ENCODE results near the gene VASN. TPM values are rescaled to one million over a fixed set of nuclear protein-coding genes. Genes with fewer than 3 reads are reported as not detected.

Gene VASN
- total RNA-seq, 4 donors from 2014 or later: 7.1 to 31.3 (median 21.7) TPM

- Histone ChIP-seq H3K36me3 (peaks cover 0 to 8% (median 5%) of the 10 kb centered on the region in 4 donors), H3K27ac (replicated peaks in 1 of 4) (no peak overlapping the region), H3K4me3 (no peak overlapping the region), H3K27me3 (no peaks in the 10 kb centered on the region), H3K9me3 (no peaks in the 10 kb centered on the region), H3K4me1 (peaks cover 25 to 68% (median 46%) of the 10 kb centered on the region in 4 donors)
- no peak for DNase-seq (ENCODE audit: extremely low spot score)
- TF ChIP-seq CTCF (IDR thresholded peaks at IDR 0.05): no peak
- TF ChIP-seq EP300 (IDR thresholded peaks at IDR 0.05): no peak
- TF ChIP-seq POLR2AphosphoS5 (IDR thresholded peaks at IDR 0.05): no peak
- no peak for TF ChIP-seq POLR2A (IDR thresholded peaks at IDR 0.05; ENCODE audit: low read depth)
- intact Hi-C loops (cut with DNase I): no loop called here
- 97% methylated on average over 5 of the region's 5 CpGs for WGBS
These were observed 22.3 kb upstream of the VASN start for GRCh38 chr16:4349332-4349731.

- H3K27me3 ChIP-seq: no peaks in the 10 kb centered on the region
- peak overlapping the region; percentile 90 to 99 (median 98) for H3K4me3 ChIP-seq
- WGBS: 49% methylated on average over 17 of the region's 24 CpGs
- no peaks in the 10 kb centered on the region for H3K9me3 ChIP-seq
- peak overlapping the region; percentile 79 to 94 (median 92) for H3K27ac ChIP-seq (replicated peaks in 1 of 4)
- intact Hi-C loops (cut with DNase I): no loop called here
- H3K4me1 ChIP-seq: peaks cover 25 to 59% (median 43%) of the 10 kb centered on the region in 4 donors
- no peak for DNase-seq (ENCODE audit: extremely low spot score)
- peaks cover 0 to 16% (median 14%) of the 10 kb centered on the region in 4 donors for H3K36me3 ChIP-seq
- TF ChIP-seq POLR2AphosphoS5 (IDR thresholded peaks at IDR 0.05) (no peak), CTCF (IDR thresholded peaks at IDR 0.05) (no peak), POLR2A (IDR thresholded peaks at IDR 0.05; ENCODE audit: low read depth) (no peak), EP300 (IDR thresholded peaks at IDR 0.05) (no peak)
These were observed 21.3 kb upstream of the VASN start for GRCh38 chr16:4350365-4350786.

- DNase-seq (ENCODE audit: extremely low spot score): peak; percentile 99
- intact Hi-C loops (cut with DNase I): no loop called here
- TF ChIP-seq CTCF (IDR thresholded peaks at IDR 0.05) (no peak), POLR2AphosphoS5 (IDR thresholded peaks at IDR 0.05) (peak; percentile 73 to 81)
- H3K4me1 ChIP-seq: peaks cover 25 to 53% (median 42%) of the 10 kb centered on the region in 4 donors
- H3K4me3 ChIP-seq: peak within 1 kb of the TSS; percentile 90 to 99 (median 98)
- under 1% methylated on average over 17 of the region's 81 CpGs for WGBS
- no peaks in the 10 kb centered on the region for H3K27me3 ChIP-seq
- H3K27ac ChIP-seq (replicated peaks in 1 of 4): peak within 1 kb of the TSS; percentile 79 to 94 (median 92)
- H3K9me3 ChIP-seq: no peaks in the 10 kb centered on the region
- H3K36me3 ChIP-seq: peaks cover 0 to 20% (median 15%) of the 10 kb centered on the region in 4 donors
These were observed 20.6 kb upstream of the VASN start, which contains the start of gene PAM16 for GRCh38 chr16:4350787-4351659. Gene PAM16 (minus strand): TSS chr16:4351321. CDS start chr16:4351234, 87 bp downstream.

GRCh38 chr16:4351880-4352279, 19.8 kb upstream of the VASN start:
- H3K27ac ChIP-seq (replicated peaks in 1 of 4): peak overlapping the region in 3 of 4 donors; percentile 91 to 94 (median 92)
- intact Hi-C loops (cut with DNase I): no loop called here
- peaks cover 25 to 47% (median 37%) of the 10 kb centered on the region in 4 donors for H3K4me1 ChIP-seq
- peaks cover under 1 to 22% (median 16%) of the 10 kb centered on the region in 4 donors for H3K36me3 ChIP-seq
- no peak overlapping the region for H3K4me3 ChIP-seq
- WGBS: 73% methylated on average over 7 of the region's 7 CpGs
- H3K9me3 ChIP-seq: no peaks in the 10 kb centered on the region
- no peak for TF ChIP-seq POLR2AphosphoS5 (IDR thresholded peaks at IDR 0.05)
- TF ChIP-seq CTCF (IDR thresholded peaks at IDR 0.05): no peak
- TF ChIP-seq EP300 (IDR thresholded peaks at IDR 0.05): no peak
- no peak for TF ChIP-seq POLR2A (IDR thresholded peaks at IDR 0.05; ENCODE audit: low read depth)
- no peaks in the 10 kb centered on the region for H3K27me3 ChIP-seq
- DNase-seq (ENCODE audit: extremely low spot score): no peak
